ENCODE results near the gene TSR3. TPM values are rescaled to one million over a fixed set of nuclear protein-coding genes. Genes with fewer than 3 reads are reported as not detected.

Gene TSR3
- total and polyA plus RNA-seq, 5 donors, result 49.6 to 58.5 (median 53.7) TPM

DNA sequence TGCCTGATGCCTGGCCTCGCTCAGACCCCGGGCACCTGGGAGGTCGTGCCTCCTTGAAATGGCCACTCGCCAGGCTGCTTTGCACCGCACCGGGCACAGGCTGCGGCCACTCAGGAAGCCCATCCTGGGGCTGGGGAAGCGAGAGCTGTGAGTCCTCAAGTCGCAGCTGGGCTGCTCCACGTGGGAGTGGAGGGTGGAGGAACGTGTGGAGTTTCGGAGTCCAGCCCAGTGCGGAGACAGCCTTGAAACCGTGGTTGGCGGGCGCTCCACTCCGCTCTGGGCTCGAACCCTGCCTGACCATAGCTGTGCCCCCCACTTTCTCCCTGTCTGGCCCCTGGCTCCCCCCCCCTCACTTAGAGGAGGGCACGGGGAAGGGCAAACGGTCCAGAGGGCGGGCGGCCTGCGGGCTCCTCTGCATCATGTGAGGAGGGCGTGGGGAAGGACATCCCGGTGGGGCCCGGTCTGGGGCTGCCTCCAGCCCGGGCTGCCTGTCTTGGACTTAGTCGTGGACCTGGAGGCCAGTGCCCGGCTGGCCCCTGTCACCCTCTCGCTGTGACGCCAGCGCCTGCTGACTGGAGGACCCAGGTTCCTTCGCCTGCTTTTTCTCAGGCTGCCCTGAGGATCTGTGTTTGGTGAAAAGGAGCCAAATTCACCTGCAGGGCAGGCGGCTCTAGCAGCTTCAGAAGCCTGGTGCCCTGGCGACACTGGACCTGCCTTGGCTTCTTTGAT is 39.8 kb downstream of the TSR3 start:
- Histone ChIP-seq H3K9me3 (ENCODE audit: control insufficient read depth, low read length) (no peaks in the 10 kb centered on the region), H3K27ac (ENCODE audit: low read length) (peak overlapping the region; percentile 22), H3K27me3 (ENCODE audit: control insufficient read depth, insufficient read depth) (no peaks in the 10 kb centered on the region), H3K4me3 (ENCODE audit: low read length) (no peak overlapping the region), H3K4me1 (ENCODE audit: control insufficient read depth, insufficient read depth, low read length) (peaks cover 13% of the 10 kb centered on the region)
- WGBS, result 21% methylated on average over 35 of the region's 35 CpGs
- intact Hi-C loops (cut with DNase I), result no loop called here
- peak in 2 of 3 donors; percentile 71 to 74 for DNase-seq
- ATAC-seq, result peak; percentile 4 to 11

- no peaks in the 10 kb centered on the region for H3K9me3 ChIP-seq (ENCODE audit: control insufficient read depth, low read length)
- WGBS, result 14% methylated on average over 13 of the region's 13 CpGs
- peak overlapping the region; percentile 98 for H3K4me3 ChIP-seq (ENCODE audit: low read length)
- intact Hi-C loops (cut with DNase I), result no loop called here
- ATAC-seq (no peak), DNase-seq (peak in 1 of 3 donors; percentile 61)
- no peaks in the 10 kb centered on the region for H3K27me3 ChIP-seq (ENCODE audit: control insufficient read depth, insufficient read depth)
- peak overlapping the region; percentile 22 for H3K27ac ChIP-seq (ENCODE audit: low read length)
- peaks cover 13% of the 10 kb centered on the region for H3K4me1 ChIP-seq (ENCODE audit: control insufficient read depth, insufficient read depth, low read length)
Measured at GRCh38 chr16:1311212-1311737, 40.4 kb downstream of the TSR3 start.

DNA sequence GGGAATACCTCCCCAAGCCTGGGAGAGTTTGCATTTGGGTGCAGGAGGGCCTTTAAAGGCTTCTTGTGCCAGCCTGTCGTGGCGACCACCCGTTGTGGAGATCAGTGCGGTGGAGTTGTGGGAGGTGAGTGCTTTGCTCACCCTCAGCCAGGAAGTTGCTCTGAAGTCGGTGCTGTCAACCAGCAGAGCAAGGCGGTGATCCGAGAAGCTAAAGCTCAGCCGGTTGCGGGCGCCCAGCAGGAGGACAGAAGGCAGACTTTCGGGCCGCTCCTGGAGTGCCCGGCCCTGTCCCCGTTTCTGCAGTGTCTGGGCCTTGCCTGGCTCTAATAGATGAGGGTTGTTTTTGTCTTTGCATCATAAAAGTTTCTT is 40.9 kb downstream of the TSR3 start:
- WGBS, result 4% methylated on average over 14 of the region's 14 CpGs
- peaks cover 13% of the 10 kb centered on the region for H3K4me1 ChIP-seq (ENCODE audit: control insufficient read depth, insufficient read depth, low read length)
- DNase-seq, result peak in 1 of 3 donors; percentile 46
- no peaks in the 10 kb centered on the region for H3K27me3 ChIP-seq (ENCODE audit: control insufficient read depth, insufficient read depth)
- peak overlapping the region; percentile 98 for H3K4me3 ChIP-seq (ENCODE audit: low read length)
- peak overlapping the region; percentile 43 for H3K27ac ChIP-seq (ENCODE audit: low read length)
- no peak for ATAC-seq
- H3K9me3 ChIP-seq (ENCODE audit: control insufficient read depth, low read length), result no peaks in the 10 kb centered on the region
- intact Hi-C loops (cut with DNase I), result no loop called here

DNA sequence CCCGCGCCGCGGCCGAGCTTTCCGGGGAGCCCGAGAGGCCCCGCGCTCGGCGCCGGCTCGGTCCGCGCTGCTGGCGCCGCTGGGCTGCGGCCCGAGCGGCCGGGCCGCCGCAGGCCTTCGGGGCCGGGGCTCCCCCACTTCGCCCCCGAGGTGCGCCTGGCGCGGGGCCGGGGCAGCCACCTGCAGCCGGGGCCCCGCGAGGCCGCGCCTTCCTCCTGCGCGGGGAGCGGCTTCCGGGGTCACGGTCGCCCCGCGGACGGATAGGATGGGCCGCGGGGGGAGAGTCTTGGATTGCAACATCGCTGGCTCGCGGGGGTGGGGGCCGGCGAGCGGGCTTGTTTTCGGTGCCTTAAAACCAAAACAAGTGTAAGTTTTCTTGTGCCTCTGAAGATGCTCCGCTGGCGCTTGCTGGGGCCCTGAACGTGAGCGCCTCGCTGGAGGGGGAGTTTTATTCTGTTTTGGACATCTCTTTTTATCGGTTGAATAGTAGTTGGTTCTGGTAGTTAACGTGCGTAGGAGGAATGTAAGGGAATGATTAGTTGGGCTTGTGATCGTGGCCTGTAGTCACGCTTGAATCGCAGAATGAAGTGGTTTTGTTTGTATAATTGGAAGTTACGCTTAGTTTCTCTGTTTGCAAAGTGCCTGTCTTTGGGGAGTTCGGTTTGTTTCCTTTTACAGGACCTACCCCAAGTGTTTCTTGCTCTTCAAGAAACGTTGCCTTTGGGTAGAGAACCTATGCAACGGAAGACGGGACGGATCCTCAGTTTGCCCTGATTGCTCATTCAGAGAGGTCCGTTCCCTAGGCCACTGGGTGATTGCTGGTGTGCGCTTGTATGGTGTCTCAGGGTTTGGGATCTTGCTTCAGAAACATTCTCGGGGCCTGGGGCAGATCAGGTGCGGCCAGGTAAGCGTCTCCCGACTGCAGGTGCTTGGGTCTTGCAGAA is 41.5 kb downstream of the TSR3 start:
- intact Hi-C loops (cut with DNase I), result loop anchor here in 1 of 4 donors (10.0 kb wide), 1 partner anchor 105 kb away; the partner anchor contains the start of gene UNKL
- no peak for ATAC-seq
- H3K4me1 ChIP-seq (ENCODE audit: control insufficient read depth, insufficient read depth, low read length), result peaks cover 13% of the 10 kb centered on the region
- no peaks in the 10 kb centered on the region for H3K27me3 ChIP-seq (ENCODE audit: control insufficient read depth, insufficient read depth)
- DNase-seq, result peak; percentile 69 to 85 (median 83)
- peak overlapping the region; percentile 50 for H3K27ac ChIP-seq (ENCODE audit: low read length)
- H3K4me3 ChIP-seq (ENCODE audit: low read length), result peak overlapping the region; percentile 98
- under 1% methylated on average over 77 of the region's 77 CpGs for WGBS
- no peaks in the 10 kb centered on the region for H3K9me3 ChIP-seq (ENCODE audit: control insufficient read depth, low read length)

DNA sequence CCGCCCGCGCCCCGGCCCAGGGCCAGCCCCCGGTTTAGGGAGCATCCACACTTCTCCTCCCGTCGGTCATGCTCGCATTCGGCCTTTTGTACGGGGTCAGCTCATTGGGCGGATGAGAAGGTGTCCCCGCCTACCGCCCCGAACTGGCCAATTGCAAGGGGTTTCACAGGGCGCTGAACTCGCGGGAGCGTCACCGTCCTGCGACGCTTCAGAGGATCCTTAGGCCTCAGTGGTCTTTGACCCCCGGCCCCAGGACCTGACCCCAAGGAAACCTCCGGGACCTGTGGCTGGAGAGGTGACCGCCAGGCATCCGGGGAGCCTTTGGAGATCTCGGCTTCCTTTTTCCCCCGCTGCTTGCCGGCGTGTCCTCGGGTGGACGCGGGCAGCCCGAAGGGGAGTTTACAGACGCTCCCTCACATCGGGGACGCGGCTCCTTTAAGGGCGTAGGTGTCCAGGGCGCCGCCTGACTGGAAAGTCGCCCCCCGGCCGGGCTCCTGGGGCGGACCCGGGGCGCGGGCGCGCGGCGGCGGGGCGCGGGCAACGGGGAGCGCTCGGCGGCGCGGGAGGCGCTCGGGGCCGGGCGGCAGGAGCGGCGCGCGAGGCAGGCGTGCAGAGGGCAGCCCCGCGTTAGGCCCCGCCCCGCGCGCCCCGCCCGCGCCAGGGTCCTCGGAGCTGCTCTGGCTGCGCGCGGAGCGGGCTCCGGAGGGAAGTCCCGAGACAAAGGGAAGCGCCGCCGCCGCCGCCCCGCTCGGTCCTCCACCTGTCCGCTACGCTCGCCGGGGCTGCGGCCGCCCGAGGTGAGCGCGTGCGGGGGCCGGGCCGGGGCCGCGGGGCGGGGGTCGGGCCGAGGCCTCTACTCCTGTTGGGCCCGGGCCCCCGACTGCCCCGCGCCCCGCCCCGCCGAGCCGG is 42.4 kb downstream of the TSR3 start, which contains the start of gene UBE2I:
Gene UBE2I (plus strand): TSS at position 660 of the 909 bp plus-strand sequence. CDS start 4,395 bp downstream, outside the sequence.
- DNase-seq (peak; percentile 97 to 99 (median 98)), ATAC-seq (peak; percentile 91 to 92)
- intact Hi-C loops (cut with DNase I), result loop anchor here in 1 of 4 donors (10.0 kb wide), 1 partner anchor 106 kb away; the partner anchor contains the start of gene UNKL
- peak within 1 kb of the TSS; percentile 98 for H3K4me3 ChIP-seq (ENCODE audit: low read length)
- peaks cover 13% of the 10 kb centered on the region for H3K4me1 ChIP-seq (ENCODE audit: control insufficient read depth, insufficient read depth, low read length)
- 1% methylated on average over 117 of the region's 117 CpGs for WGBS
- H3K27ac ChIP-seq (ENCODE audit: low read length), result peak within 1 kb of the TSS; percentile 96
- no peaks in the 10 kb centered on the region for H3K9me3 ChIP-seq (ENCODE audit: control insufficient read depth, low read length)
- no peaks in the 10 kb centered on the region for H3K27me3 ChIP-seq (ENCODE audit: control insufficient read depth, insufficient read depth)

DNA sequence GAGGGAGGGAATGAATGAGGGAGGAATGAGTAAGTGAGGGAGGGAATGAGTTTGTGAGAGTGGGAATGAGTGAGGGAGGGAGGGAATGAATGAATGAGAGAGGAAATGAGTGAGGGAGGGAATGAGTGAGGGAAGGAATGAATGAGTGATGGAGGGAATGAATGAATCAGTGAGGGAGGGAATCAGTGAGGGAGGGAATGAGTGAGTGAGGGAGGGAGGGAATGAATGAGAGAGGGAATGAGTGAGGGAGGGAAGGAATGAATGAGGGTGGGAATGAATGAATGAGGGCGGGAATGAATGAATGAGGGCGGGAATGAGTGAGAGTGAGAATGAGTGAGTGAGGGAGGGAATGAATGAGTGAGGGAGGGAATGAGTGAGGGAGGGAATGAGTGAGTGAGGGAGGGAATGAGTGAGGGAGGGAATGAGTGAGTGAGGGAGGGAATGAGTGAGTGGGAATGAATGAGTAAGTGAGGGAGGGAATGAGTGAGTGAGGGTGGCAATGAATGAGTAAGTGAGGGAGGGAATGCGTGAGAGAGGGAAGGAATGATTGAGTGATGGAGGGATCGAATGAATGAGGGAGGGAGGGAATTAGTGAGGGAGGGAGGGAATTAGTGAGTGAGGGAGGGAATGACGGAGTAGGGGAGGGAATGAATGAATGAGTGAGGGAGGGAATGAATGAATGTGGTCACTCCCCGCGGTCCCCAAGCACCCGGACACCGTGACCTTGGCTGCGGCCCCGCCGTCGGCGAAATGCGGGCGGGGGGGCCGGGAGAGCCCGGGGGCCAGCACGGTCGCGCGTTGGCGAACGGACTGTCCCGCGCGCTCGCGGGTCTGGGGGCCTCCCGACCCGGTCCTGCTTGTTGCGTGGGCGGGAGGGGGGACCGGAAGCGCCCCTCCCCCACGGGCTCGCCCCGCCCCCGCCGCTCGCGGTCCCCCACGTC is 43.4 kb downstream of the TSR3 start:
- H3K4me1 ChIP-seq (ENCODE audit: control insufficient read depth, insufficient read depth, low read length), result peaks cover 13% of the 10 kb centered on the region
- H3K27me3 ChIP-seq (ENCODE audit: control insufficient read depth, insufficient read depth), result no peaks in the 10 kb centered on the region
- no peaks in the 10 kb centered on the region for H3K9me3 ChIP-seq (ENCODE audit: control insufficient read depth, low read length)
- intact Hi-C loops (cut with DNase I), result loop anchor here in 1 of 4 donors (10.0 kb wide), 1 partner anchor 106 kb away; the partner anchor contains the start of gene UNKL
- peak overlapping the region; percentile 98 for H3K4me3 ChIP-seq (ENCODE audit: low read length)
- DNase-seq (no peak), ATAC-seq (no peak)
- 5% methylated on average over 42 of the region's 43 CpGs for WGBS
- H3K27ac ChIP-seq (ENCODE audit: low read length), result peak overlapping the region; percentile 75

DNA sequence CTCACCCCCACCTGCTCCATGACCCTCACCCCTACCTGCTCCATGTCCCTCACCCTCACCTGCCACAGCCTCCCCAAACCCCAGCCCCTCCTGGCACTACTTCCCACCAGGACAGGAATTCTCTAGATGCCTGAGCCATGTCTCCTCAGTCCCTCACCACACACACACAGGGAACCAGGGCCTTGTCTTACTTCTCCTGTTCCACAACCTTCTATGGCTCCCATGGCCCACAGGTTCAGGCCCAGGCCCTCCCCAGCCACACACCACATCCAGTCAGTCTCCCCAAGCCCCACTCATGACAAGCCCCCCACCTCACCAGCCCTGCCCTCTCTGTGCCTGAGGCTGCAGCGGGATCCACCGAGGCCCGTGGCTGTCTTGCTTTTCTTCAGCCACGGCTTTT is 45.3 kb downstream of the TSR3 start:
- 69% methylated on average over 4 of the region's 4 CpGs for WGBS
- ATAC-seq (no peak), DNase-seq (no peak)
- no peaks in the 10 kb centered on the region for H3K27me3 ChIP-seq (ENCODE audit: control insufficient read depth, insufficient read depth)
- H3K4me1 ChIP-seq (ENCODE audit: control insufficient read depth, insufficient read depth, low read length), result peaks cover 5% of the 10 kb centered on the region
- intact Hi-C loops (cut with DNase I), result loop anchor here in 1 of 4 donors (10.0 kb wide), 1 partner anchor 108 kb away; the partner anchor contains the start of gene UNKL
- H3K4me3 ChIP-seq (ENCODE audit: low read length), result no peak overlapping the region
- H3K27ac ChIP-seq (ENCODE audit: low read length), result no peak overlapping the region
- no peaks in the 10 kb centered on the region for H3K9me3 ChIP-seq (ENCODE audit: control insufficient read depth, low read length)

DNA sequence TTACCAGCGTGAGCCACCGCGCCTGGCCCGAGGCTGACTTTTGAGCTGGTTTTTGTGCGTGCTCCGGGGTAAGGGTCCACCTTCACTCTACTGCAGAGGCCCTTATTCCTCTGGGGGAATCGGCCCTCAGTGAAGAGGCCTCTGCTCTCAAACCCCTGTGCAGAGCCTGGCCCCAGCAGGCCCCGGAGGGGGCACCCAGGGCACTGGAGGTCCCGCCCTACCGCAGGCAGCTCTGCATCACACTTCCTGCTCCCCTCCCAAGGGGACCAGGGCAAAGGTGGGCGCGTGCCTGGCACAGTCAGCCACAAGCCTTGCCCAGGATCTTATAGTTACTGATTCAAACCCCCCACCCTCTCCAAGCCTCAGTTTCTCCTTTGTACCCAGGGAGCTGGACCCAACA is 45.9 kb downstream of the TSR3 start:
- H3K4me3 ChIP-seq (ENCODE audit: low read length), result no peak overlapping the region
- no peaks in the 10 kb centered on the region for H3K27me3 ChIP-seq (ENCODE audit: control insufficient read depth, insufficient read depth)
- WGBS, result 78% methylated on average over 12 of the region's 12 CpGs
- H3K9me3 ChIP-seq (ENCODE audit: control insufficient read depth, low read length), result no peaks in the 10 kb centered on the region
- no peak for ATAC-seq
- peaks cover 2% of the 10 kb centered on the region for H3K4me1 ChIP-seq (ENCODE audit: control insufficient read depth, insufficient read depth, low read length)
- H3K27ac ChIP-seq (ENCODE audit: low read length), result no peak overlapping the region
- intact Hi-C loops (cut with DNase I), result loop anchor here in 1 of 4 donors (10.0 kb wide), 1 partner anchor 109 kb away; the partner anchor contains the start of gene UNKL
- DNase-seq, result no peak

DNA sequence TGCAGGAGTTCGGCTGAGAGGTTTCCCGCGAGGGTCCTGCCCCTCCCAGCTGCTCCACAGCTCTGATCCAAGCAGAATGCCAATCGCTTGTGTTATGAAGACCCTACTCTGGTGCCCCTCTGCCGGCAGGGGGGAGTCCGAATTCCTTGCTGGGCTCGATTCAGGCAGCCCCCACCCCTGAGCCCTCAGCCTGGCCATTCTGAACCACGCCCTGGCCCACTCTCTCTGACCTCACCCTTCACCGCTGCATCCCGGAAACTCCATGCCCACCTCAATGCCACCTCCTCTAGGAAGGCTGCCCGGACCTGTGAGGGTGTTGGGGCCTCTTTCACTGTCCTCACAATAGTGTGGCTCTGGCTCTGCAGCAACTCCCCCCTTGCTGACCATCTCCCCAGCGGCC is 50.1 kb downstream of the TSR3 start:
- no peaks in the 10 kb centered on the region for H3K27me3 ChIP-seq (ENCODE audit: control insufficient read depth, insufficient read depth)
- H3K9me3 ChIP-seq (ENCODE audit: control insufficient read depth, low read length), result no peaks in the 10 kb centered on the region
- ATAC-seq (no peak), DNase-seq (peak in 1 of 3 donors; percentile 35)
- intact Hi-C loops (cut with DNase I), result loop anchor here in 1 of 4 donors (10.0 kb wide), 1 partner anchor 113 kb away; the partner anchor contains the start of gene UNKL
- 82% methylated on average over 12 of the region's 12 CpGs for WGBS
- no peaks in the 10 kb centered on the region for H3K4me1 ChIP-seq (ENCODE audit: control insufficient read depth, insufficient read depth, low read length)
- H3K27ac ChIP-seq (ENCODE audit: low read length), result no peak overlapping the region
- H3K4me3 ChIP-seq (ENCODE audit: low read length), result no peak overlapping the region
